Measurements from ENCODE around the gene CFAP46.
"Not testable (repeated sequence)": the region's sequence is repeated elsewhere in the genome, so short reads cannot be mapped to it uniquely, and the experiment has no call there.

Gene CFAP46

GRCh38 chr10:132832186-132832969 lies 110.0 kb downstream of the CFAP46 start:
- Histone ChIP-seq H3K4me1 (ENCODE audit: control insufficient read depth, insufficient read depth, low read length) (no peaks in the 10 kb centered on the region), H3K9ac (ENCODE audit: low read length) (no peak overlapping the region), H3K4me3 (ENCODE audit: low read length) (no peak overlapping the region), H3K27me3 (ENCODE audit: control insufficient read depth, insufficient read depth, low read length) (peaks cover 11% of the 10 kb centered on the region), H3K27ac (ENCODE audit: low read depth, low read length) (no peak overlapping the region), H3K36me3 (ENCODE audit: control insufficient read depth, insufficient read depth, low read length) (no peaks in the 10 kb centered on the region)

GRCh38 chr10:132829403-132829802 lies 113.0 kb downstream of the CFAP46 start:
- Histone ChIP-seq H3K4me1 (ENCODE audit: control insufficient read depth, insufficient read depth, low read length) (no peaks in the 10 kb centered on the region), H3K27ac (ENCODE audit: low read depth, low read length) (no peak overlapping the region), H3K27me3 (ENCODE audit: control insufficient read depth, insufficient read depth, low read length) (peaks cover 3% of the 10 kb centered on the region), H3K36me3 (ENCODE audit: control insufficient read depth, insufficient read depth, low read length) (no peaks in the 10 kb centered on the region), H3K9ac (ENCODE audit: low read length) (no peak overlapping the region), H3K4me3 (ENCODE audit: low read length) (no peak overlapping the region)

- Histone ChIP-seq H3K4me1 (ENCODE audit: control insufficient read depth, insufficient read depth, low read length) (no peaks in the 10 kb centered on the region), H3K27ac (ENCODE audit: low read depth, low read length) (no peak overlapping the region), H3K9ac (ENCODE audit: low read length) (no peak overlapping the region), H3K4me3 (ENCODE audit: low read length) (no peak overlapping the region), H3K36me3 (ENCODE audit: control insufficient read depth, insufficient read depth, low read length) (no peaks in the 10 kb centered on the region), H3K27me3 (ENCODE audit: control insufficient read depth, insufficient read depth, low read length) (peaks cover 3% of the 10 kb centered on the region)
Observed at GRCh38 chr10:132828681-132829080, 113.7 kb downstream of the CFAP46 start.

DNA sequence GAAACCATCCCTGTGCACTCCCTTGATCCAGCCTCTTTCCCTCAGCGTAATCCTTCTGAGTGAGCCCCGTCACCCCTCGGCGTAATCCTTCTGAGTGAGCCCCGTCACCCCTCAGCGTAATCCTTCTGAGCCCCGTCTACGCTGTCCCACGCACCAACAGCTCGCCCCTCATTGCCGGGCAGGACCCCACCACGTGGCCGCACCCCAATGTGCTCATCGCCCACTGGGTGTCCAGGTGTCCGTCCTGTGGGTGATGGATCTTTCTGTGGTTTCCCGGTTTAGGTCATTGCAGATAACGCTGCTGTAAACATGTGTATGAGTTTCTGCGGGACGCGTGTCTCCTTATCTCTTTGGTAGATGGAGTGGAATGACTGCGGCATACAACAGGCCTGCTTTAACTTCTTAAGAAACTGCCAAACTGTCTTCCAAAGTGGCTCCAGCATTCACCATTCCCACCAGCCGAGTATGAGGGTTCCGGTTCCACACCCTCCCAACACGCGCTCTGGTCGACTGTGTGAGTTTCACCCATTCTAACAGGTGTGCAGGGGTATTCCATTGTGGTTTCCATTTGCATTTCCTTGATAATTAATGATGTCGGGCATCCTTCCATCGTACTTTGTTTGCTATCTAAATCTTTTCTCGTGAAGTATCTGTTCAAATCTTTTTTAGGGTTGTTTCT lies 114.4 kb downstream of the CFAP46 start:
- Histone ChIP-seq H3K4me1 (ENCODE audit: control insufficient read depth, insufficient read depth, low read length) (no peaks in the 10 kb centered on the region), H3K36me3 (ENCODE audit: control insufficient read depth, insufficient read depth, low read length) (no peaks in the 10 kb centered on the region), H3K27ac (ENCODE audit: low read depth, low read length) (no peak overlapping the region), H3K9ac (ENCODE audit: low read length) (no peak overlapping the region), H3K4me3 (ENCODE audit: low read length) (no peak overlapping the region), H3K27me3 (ENCODE audit: control insufficient read depth, insufficient read depth, low read length) (peaks cover 3% of the 10 kb centered on the region)

DNA sequence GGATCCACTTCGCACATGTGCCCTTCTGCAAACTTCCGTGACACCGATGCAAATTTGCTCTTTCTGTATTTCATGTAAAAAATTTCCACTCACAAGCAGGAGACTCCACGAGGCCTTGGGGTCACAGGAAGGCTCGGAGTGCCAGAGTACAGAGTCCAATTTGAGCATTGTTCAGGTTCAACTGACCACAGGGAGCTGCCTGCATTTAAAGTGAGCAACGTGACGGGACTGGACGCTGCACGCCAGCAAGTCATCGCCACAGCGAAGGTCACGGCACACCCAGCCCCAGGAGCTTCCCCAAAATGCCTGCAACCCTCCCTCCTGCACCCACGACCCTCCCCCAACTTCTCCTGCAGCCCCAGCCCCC lies 115.0 kb downstream of the CFAP46 start:
- Histone ChIP-seq H3K4me1 (ENCODE audit: control insufficient read depth, insufficient read depth, low read length) (no peaks in the 10 kb centered on the region), H3K9ac (ENCODE audit: low read length) (no peak overlapping the region), H3K36me3 (ENCODE audit: control insufficient read depth, insufficient read depth, low read length) (no peaks in the 10 kb centered on the region), H3K4me3 (ENCODE audit: low read length) (no peak overlapping the region), H3K27ac (ENCODE audit: low read depth, low read length) (no peak overlapping the region), H3K27me3 (ENCODE audit: control insufficient read depth, insufficient read depth, low read length) (peaks cover 3% of the 10 kb centered on the region)

GRCh38 chr10:132826524-132827422 lies 115.6 kb downstream of the CFAP46 start:
- Histone ChIP-seq H3K36me3 (ENCODE audit: control insufficient read depth, insufficient read depth, low read length) (no peaks in the 10 kb centered on the region), H3K27me3 (ENCODE audit: control insufficient read depth, insufficient read depth, low read length) (peaks cover 3% of the 10 kb centered on the region), H3K27ac (ENCODE audit: low read depth, low read length) (no peak overlapping the region), H3K4me3 (ENCODE audit: low read length) (no peak overlapping the region), H3K9ac (ENCODE audit: low read length) (no peak overlapping the region), H3K4me1 (ENCODE audit: control insufficient read depth, insufficient read depth, low read length) (no peaks in the 10 kb centered on the region)

DNA sequence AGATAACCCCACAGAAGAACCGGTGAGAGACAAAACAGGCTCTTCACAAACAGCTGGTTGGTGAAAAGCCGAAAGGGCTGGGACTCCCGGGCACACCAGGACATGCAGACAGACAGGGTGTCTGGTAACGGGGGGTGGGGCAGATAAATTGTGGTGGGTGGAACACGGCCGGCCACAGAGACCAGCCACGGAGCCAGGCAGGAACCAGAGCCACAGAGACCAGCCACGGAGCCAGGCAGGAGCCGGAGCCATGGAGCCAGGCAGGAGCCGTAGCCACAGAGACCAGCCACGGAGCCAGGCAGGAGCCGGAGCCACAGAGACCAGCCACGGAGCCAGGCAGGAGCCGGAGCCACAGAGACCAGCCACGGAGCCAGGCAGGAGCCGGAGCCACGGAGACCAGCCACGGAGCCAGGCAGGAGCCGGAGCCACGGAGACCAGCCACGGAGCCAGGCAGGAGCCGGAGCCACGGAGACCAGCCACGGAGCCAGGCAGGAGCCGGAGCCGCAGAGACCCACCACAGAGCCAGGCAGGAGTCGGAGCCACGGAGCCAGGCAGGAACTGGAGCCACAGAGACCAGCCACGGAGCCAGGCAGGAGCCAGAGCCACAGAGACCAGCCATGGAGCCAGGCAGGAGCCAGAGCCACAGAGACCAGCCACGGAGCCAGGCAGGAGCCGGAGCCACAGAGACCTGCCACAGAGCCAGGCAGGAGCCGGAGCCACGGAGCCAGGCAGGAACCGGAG lies 116.4 kb downstream of the CFAP46 start:
- H3K9ac ChIP-seq (ENCODE audit: low read length); H3K36me3 ChIP-seq (ENCODE audit: control insufficient read depth, insufficient read depth, low read length); H3K27me3 ChIP-seq (ENCODE audit: control insufficient read depth, insufficient read depth, low read length); H3K4me3 ChIP-seq (ENCODE audit: low read length); H3K4me1 ChIP-seq (ENCODE audit: control insufficient read depth, insufficient read depth, low read length); H3K27ac ChIP-seq (ENCODE audit: low read depth, low read length): not testable (repeated sequence)

DNA sequence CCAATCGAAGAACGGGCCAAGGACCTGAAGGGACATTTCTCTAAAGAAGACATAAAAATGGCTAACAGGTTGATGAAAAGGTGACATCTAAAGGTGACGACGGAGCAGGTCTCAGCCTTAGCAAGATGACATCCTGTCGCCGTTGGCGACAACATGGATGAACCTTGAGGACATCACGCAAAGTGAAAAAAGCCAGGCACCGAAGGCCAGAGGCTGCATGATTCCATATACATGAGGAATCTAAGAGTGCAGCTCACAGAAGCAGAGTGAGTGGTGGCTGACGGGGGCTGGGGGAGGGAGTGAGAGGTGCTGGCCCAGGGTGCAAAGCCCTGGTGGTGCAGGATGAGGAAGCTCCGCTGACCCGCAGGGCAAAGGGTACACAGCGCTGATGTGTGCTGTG lies 122.3 kb downstream of the CFAP46 start:
- Histone ChIP-seq H3K4me3 (ENCODE audit: low read length) (no peak overlapping the region), H3K27me3 (ENCODE audit: control insufficient read depth, insufficient read depth, low read length) (peaks cover 8% of the 10 kb centered on the region), H3K36me3 (ENCODE audit: control insufficient read depth, insufficient read depth, low read length) (no peaks in the 10 kb centered on the region), H3K27ac (ENCODE audit: low read depth, low read length) (no peak overlapping the region), H3K4me1 (ENCODE audit: control insufficient read depth, insufficient read depth, low read length) (no peaks in the 10 kb centered on the region), H3K9ac (ENCODE audit: low read length) (no peak overlapping the region)

GRCh38 chr10:132817701-132818211 lies 124.6 kb downstream of the CFAP46 start:
- H3K4me1 ChIP-seq (ENCODE audit: control insufficient read depth, insufficient read depth, low read length): no peaks in the 10 kb centered on the region
- no peak overlapping the region for H3K27ac ChIP-seq (ENCODE audit: low read depth, low read length)
- peaks cover 8% of the 10 kb centered on the region for H3K27me3 ChIP-seq (ENCODE audit: control insufficient read depth, insufficient read depth, low read length)
- no peaks in the 10 kb centered on the region for H3K36me3 ChIP-seq (ENCODE audit: control insufficient read depth, insufficient read depth, low read length)
- H3K9ac ChIP-seq (ENCODE audit: low read length): no peak overlapping the region
- H3K4me3 ChIP-seq (ENCODE audit: low read length): no peak overlapping the region

DNA sequence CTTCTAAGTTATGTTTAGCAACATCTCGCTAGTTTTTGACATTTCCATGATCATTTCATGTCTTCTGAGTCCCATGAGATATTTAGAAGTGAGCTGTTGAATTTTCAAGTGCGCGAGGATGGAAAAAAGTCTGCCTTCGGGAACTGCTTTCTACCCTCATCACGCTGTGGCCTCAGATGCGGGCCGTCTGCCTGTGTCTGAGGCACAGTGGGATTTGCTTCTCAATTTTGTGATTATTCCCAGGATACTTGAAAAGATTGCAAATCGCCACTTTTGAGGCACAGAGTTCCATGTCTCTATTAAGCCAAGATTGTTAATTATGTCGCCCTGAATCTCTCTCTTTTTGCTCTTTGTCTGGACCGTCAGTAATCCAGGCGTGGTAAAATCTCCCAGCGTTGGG lies 125.7 kb downstream of the CFAP46 start:
- no peak overlapping the region for H3K9ac ChIP-seq (ENCODE audit: low read length)
- H3K4me3 ChIP-seq (ENCODE audit: low read length): no peak overlapping the region
- no peak overlapping the region for H3K27ac ChIP-seq (ENCODE audit: low read depth, low read length)
- no peaks in the 10 kb centered on the region for H3K36me3 ChIP-seq (ENCODE audit: control insufficient read depth, insufficient read depth, low read length)
- H3K27me3 ChIP-seq (ENCODE audit: control insufficient read depth, insufficient read depth, low read length): peaks cover 8% of the 10 kb centered on the region
- no peaks in the 10 kb centered on the region for H3K4me1 ChIP-seq (ENCODE audit: control insufficient read depth, insufficient read depth, low read length)

GRCh38 chr10:132815168-132815857 lies 127.1 kb downstream of the CFAP46 start:
- Histone ChIP-seq H3K4me1 (ENCODE audit: control insufficient read depth, insufficient read depth, low read length) (no peaks in the 10 kb centered on the region), H3K9ac (ENCODE audit: low read length) (no peak overlapping the region), H3K27ac (ENCODE audit: low read depth, low read length) (no peak overlapping the region), H3K4me3 (ENCODE audit: low read length) (no peak overlapping the region), H3K27me3 (ENCODE audit: control insufficient read depth, insufficient read depth, low read length) (peaks cover 8% of the 10 kb centered on the region), H3K36me3 (ENCODE audit: control insufficient read depth, insufficient read depth, low read length) (no peaks in the 10 kb centered on the region)
